Loucy (cell line): Measurements from ENCODE around the gene OR1F1.

Experiments
- H2AFZ ChIP-seq: fragments of 200-600 bp; sonication (generic); 2 replicates; pipeline ENCODE4 v1.6.0; 2016; ENCODE audit warnings: antibody characterized with exemption, mild to moderate bottlenecking, low read length, moderate library complexity
- H3F3A ChIP-seq: fragments of 200-600 bp; 2 replicates; pipeline ENCODE4 v1.6.0; 2016; ENCODE audit warnings: antibody characterized with exemption, low read depth, mild to moderate bottlenecking
- H3K27me3 ChIP-seq: fragments of 200-600 bp; sonication (generic); 2 replicates; pipeline ENCODE4 v1.6.1; 2014; ENCODE audit warnings: low read length, mild to moderate bottlenecking; ENCODE audit not compliant: insufficient read depth, poor library complexity, severe bottlenecking
- H3K36me3 ChIP-seq: fragments of 200-600 bp; sonication (generic); 2 replicates; pipeline ENCODE4 v1.6.1; 2016; ENCODE audit warnings: low read length; ENCODE audit not compliant: insufficient read depth
- H3K4me1 ChIP-seq: fragments of 200-600 bp; sonication (generic); 2 replicates; pipeline ENCODE4 v1.5.1; 2014; ENCODE audit warnings: low read length, mild to moderate bottlenecking; ENCODE audit not compliant: insufficient read depth, poor library complexity, severe bottlenecking
- H3K4me2 ChIP-seq: fragments of 200-600 bp; sonication (generic); 2 replicates; pipeline ENCODE4 v1.6.0; 2014; ENCODE audit warnings: antibody characterized with exemption, low read length, low read depth, mild to moderate bottlenecking; ENCODE audit not compliant: poor library complexity, severe bottlenecking
- H3K4me3 ChIP-seq: fragments of 200-600 bp; sonication (generic); 2 replicates; pipeline ENCODE4 v1.5.1; 2014; ENCODE audit warnings: low read length, mild to moderate bottlenecking, mixed read lengths; ENCODE audit not compliant: poor library complexity, severe bottlenecking
- H3K79me2 ChIP-seq: fragments of 200-600 bp; sonication (generic); 2 replicates; pipeline ENCODE4 v1.6.1; 2014; ENCODE audit warnings: low read length; ENCODE audit not compliant: insufficient read depth
- H3K9ac ChIP-seq: fragments of 200-600 bp; sonication (generic); 2 replicates; pipeline ENCODE4 v1.6.0; 2014; ENCODE audit warnings: mild to moderate bottlenecking, low read depth, low read length, moderate library complexity; ENCODE audit not compliant: poor library complexity, severe bottlenecking
- H3K9me2 ChIP-seq: fragments of 200-600 bp; sonication (generic); replicated peaks from 2 replicates; pipeline ENCODE4 v1.6.1; 2016; ENCODE audit warnings: low read depth, low read length, mixed read lengths
- H3K9me3 ChIP-seq: fragments of 200-600 bp; sonication (generic); 2 replicates; pipeline ENCODE4 v1.6.1; 2014; ENCODE audit warnings: mild to moderate bottlenecking, antibody characterized with exemption, low read length, low read depth; ENCODE audit not compliant: insufficient read depth
- H4K20me1 ChIP-seq: fragments of 200-600 bp; sonication (generic); 2 replicates; pipeline ENCODE4 v1.6.0; 2014; ENCODE audit warnings: antibody characterized with exemption, low read length, mild to moderate bottlenecking; ENCODE audit not compliant: insufficient read depth, poor library complexity, severe bottlenecking
- EZH2phosphoT487 ChIP-seq: fragments of 200-600 bp; IDR thresholded peaks from 2 replicates; pipeline ENCODE4 v1.6.1; 2018; ENCODE audit warnings: antibody characterized with exemption, mild to moderate bottlenecking, moderate library complexity, borderline replicate concordance
- TF ChIP-seq, protein P1 (sequence below): fragments of 200-600 bp; sonication (generic); conservative IDR thresholded peaks from 2 replicates; pipeline ENCODE4 v1.5.1; 2014; ENCODE audit warnings: mild to moderate bottlenecking, antibody characterized with exemption, low read length

OR1F1 gene

DNA sequence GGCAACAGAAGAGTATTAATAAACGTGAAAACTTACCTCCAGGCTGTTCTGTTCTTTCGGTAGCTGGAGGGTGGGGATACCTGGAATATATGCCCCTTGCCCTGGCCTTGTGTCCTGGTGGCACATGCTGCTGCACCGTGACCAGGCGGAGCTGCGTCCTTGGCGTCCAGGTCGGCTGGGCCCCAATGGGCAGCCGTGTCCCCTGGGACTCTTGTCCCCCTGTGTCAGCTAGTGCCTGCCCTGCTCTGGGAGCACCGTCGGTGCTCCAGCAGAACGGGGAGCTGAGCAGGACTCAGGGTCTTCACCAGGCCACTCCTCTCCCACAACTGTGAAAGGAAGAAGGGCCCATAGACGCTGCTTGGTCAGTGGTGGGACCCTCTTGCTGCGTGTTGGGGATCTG lies 45.2 kb upstream of the OR1F1 start:
- Histone ChIP-seq H3K4me2 (no peak overlapping the region), H2AFZ (no peak overlapping the region), H3K9ac (no peak overlapping the region), H3K9me3 (no peaks in the 10 kb centered on the region), H3K4me3 (no peak overlapping the region), H3K9me2 (no peaks in the 10 kb centered on the region), H3K79me2 (no peaks in the 10 kb centered on the region), H3F3A (no peaks in the 10 kb centered on the region), H3K27me3 (no peaks in the 10 kb centered on the region), H3K4me1 (no peaks in the 10 kb centered on the region), H4K20me1 (no peaks in the 10 kb centered on the region), H3K36me3 (no peaks in the 10 kb centered on the region)
- TF ChIP-seq, protein P1, sequence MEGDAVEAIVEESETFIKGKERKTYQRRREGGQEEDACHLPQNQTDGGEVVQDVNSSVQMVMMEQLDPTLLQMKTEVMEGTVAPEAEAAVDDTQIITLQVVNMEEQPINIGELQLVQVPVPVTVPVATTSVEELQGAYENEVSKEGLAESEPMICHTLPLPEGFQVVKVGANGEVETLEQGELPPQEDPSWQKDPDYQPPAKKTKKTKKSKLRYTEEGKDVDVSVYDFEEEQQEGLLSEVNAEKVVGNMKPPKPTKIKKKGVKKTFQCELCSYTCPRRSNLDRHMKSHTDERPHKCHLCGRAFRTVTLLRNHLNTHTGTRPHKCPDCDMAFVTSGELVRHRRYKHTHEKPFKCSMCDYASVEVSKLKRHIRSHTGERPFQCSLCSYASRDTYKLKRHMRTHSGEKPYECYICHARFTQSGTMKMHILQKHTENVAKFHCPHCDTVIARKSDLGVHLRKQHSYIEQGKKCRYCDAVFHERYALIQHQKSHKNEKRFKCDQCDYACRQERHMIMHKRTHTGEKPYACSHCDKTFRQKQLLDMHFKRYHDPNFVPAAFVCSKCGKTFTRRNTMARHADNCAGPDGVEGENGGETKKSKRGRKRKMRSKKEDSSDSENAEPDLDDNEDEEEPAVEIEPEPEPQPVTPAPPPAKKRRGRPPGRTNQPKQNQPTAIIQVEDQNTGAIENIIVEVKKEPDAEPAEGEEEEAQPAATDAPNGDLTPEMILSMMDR: no peak

DNA sequence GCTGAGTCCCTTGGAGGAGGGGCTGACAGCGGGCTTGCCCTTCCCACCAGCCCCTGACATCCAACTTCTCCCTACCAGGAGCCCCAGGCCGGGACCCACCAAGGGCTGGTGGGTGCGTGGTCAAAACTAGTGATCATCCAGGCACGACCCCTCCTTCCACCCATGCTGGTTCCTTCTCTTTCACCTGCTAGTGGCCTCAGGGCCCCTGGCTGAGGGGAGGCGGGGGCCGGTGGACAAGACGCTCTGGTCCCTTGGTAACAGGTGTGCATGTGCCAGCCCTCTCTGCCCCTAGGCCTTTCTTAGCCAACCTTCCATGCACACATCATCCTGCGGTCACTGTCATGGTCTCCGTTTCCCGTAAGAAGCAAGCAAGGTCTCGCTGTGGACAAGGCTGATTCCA lies 44.8 kb upstream of the OR1F1 start:
- H3K4me3 ChIP-seq: no peak overlapping the region
- H3K36me3 ChIP-seq: no peaks in the 10 kb centered on the region
- H3K9me3 ChIP-seq: no peaks in the 10 kb centered on the region
- no peaks in the 10 kb centered on the region for H3F3A ChIP-seq
- H4K20me1 ChIP-seq: no peaks in the 10 kb centered on the region
- no peak overlapping the region for H2AFZ ChIP-seq
- H3K9ac ChIP-seq: no peak overlapping the region
- no peaks in the 10 kb centered on the region for H3K79me2 ChIP-seq
- no peak for TF ChIP-seq EZH2phosphoT487
- TF ChIP-seq, protein P1: no peak
- no peak overlapping the region for H3K4me2 ChIP-seq
- H3K4me1 ChIP-seq: no peaks in the 10 kb centered on the region
- no peaks in the 10 kb centered on the region for H3K9me2 ChIP-seq
- no peaks in the 10 kb centered on the region for H3K27me3 ChIP-seq

DNA sequence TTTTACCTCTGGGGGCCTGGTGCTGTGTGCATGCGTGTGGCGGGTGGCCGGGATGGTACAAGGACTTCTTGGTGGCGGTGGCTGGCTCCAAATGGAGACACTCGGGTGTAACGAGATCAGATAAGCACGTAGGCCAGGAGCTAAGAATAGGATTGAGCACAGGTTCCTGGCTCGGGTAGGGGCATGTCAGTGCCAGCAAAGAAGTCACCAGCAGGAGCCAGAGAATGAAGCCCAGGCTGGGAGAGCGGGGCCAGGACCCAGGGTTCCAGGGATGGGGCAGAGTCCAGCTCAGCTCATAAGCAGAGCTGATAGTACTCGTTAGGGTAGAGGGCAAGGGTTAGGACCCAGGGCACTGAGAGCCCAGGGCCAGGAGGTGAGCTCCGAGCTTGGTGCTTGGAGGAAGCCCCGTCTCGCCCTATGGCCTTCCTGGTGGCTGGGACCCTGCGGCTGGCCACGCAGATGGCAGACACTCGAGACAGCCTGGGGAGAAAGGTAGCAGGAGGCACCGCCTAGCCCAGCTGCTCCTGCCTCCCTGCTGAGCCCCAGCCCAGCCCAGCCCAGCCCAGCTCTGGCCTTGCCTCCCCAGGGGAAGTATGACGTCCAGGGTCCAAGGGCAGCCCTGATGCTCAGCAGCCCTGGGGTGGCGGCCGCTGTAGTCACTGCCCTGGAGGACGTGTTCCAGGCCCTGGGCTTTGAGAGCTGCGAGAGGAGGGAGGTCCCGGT lies 44.2 kb upstream of the OR1F1 start:
- Histone ChIP-seq H3F3A (no peaks in the 10 kb centered on the region), H3K36me3 (no peaks in the 10 kb centered on the region), H3K4me2 (no peak overlapping the region), H3K9me3 (no peaks in the 10 kb centered on the region), H3K79me2 (no peaks in the 10 kb centered on the region), H3K9me2 (no peaks in the 10 kb centered on the region), H3K4me3 (no peak overlapping the region), H3K27me3 (no peaks in the 10 kb centered on the region), H4K20me1 (no peaks in the 10 kb centered on the region), H3K4me1 (no peaks in the 10 kb centered on the region), H3K9ac (no peak overlapping the region), H2AFZ (no peak overlapping the region)
- no peak for TF ChIP-seq EZH2phosphoT487
- TF ChIP-seq, protein P1: no peak
